Measurements from ENCODE around the gene BCL7C. TPM values are rescaled to one million over a fixed set of nuclear protein-coding genes. Genes with fewer than 3 reads are reported as not detected.

The BCL7C gene
- total RNA-seq, 4 donors from 2014 or later = 15.3 to 34.9 (median 24.3) TPM

DNA sequence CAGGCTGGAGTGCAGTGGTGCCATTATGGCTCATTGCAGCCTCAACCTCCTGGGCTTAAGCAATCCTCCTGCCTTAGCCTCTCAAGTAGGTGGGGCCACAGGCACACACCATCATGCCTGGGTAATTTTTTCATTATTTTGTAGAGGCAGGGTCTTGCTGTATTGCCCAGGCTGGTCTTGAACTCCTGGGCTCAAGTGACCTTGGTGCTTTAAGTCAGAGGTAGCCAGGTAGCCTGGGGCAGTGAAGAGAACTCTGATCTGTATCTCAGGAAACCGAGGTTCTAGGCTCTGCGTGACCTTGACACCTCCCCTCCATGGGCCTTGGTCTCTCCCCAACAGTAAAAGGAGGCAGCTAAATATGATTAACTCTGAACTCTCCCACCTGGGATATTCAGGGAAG lies 5.9 kb upstream of the BCL7C start:
- TF ChIP-seq, protein P1, sequence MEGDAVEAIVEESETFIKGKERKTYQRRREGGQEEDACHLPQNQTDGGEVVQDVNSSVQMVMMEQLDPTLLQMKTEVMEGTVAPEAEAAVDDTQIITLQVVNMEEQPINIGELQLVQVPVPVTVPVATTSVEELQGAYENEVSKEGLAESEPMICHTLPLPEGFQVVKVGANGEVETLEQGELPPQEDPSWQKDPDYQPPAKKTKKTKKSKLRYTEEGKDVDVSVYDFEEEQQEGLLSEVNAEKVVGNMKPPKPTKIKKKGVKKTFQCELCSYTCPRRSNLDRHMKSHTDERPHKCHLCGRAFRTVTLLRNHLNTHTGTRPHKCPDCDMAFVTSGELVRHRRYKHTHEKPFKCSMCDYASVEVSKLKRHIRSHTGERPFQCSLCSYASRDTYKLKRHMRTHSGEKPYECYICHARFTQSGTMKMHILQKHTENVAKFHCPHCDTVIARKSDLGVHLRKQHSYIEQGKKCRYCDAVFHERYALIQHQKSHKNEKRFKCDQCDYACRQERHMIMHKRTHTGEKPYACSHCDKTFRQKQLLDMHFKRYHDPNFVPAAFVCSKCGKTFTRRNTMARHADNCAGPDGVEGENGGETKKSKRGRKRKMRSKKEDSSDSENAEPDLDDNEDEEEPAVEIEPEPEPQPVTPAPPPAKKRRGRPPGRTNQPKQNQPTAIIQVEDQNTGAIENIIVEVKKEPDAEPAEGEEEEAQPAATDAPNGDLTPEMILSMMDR (IDR thresholded peaks at IDR 0.05; ENCODE audit: low read depth) = no peak

DNA sequence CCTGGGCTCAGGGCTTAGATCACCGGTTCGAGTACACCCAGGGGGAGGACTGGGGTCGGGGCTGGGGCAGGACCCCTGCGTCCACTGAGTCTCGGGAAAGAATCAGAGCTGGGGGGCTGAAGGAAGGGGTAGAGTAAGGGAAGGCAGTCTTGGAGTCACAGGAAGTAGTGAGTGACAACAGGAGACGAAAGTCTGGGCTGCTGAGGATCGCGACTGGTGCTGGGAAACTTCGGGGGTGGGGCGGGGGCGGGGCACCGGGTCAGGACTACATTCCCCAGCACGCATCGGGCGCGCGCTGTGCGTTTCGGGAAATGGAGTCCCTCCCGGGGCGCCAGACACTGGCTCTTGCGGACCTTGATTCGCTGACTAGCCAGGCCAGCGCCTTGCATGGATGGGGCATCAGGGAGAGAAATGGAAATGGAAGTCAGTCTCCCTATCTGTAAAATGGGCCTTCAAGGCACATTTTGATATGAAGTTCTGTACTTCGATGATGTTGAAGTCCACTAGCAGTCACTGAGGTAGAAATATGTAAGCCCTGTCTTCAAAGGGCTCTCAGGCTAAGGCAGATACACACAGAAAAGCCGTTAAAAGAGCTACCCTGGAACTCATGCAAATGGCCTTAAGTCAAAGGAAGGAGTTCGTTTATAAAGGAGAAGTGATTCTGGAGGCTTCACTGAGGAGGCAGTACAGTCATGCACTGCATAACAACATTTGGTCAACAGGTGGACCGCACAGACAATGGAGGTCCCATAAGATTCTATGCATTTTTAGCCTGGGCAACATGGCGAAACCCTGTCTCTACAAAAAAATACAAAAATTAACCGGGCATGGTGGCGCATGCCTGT lies 3.2 kb upstream of the BCL7C start:
- TF ChIP-seq, protein P1 (IDR thresholded peaks at IDR 0.05; ENCODE audit: low read depth) = no peak

DNA sequence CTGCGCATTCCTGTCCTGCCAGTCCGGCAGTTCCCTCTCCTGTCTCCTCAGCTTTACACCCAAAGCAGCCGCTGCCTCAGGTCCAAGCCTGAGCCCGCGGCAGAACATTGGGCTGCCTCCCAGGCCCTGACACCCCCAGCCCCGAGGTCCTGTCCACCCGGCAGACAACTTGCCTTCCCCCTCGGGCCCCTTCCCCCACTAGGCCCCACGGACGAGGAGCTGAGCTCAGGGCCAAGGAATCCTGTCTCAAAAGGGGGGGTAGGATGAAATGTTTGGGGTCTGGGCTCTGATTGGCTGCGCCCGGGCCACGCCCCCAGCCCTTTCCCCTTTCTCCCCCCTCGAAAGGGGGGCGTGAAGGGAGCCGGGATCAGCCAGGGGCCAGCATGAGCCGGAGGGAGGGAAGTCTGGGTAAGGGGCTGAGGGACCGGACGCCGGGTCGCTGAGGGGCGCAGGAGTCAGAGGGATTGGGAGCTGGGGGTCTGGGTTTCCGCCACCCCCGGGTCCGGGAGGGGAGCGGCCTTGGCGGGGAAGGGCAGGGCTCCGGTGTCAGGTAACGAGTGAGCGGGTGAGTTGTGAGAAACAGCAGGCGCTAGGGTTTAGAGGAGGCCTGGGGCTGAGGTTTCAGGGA lies 2.5 kb upstream of the BCL7C start, which contains the start of gene CTF1:
Gene CTF1, plus strand, starts transcription at position 354 of the 628 bp plus-strand sequence. Its CDS starts 30 bp downstream, at position 384.
- TF ChIP-seq, protein P1 (IDR thresholded peaks at IDR 0.05; ENCODE audit: low read depth) = no peak

DNA sequence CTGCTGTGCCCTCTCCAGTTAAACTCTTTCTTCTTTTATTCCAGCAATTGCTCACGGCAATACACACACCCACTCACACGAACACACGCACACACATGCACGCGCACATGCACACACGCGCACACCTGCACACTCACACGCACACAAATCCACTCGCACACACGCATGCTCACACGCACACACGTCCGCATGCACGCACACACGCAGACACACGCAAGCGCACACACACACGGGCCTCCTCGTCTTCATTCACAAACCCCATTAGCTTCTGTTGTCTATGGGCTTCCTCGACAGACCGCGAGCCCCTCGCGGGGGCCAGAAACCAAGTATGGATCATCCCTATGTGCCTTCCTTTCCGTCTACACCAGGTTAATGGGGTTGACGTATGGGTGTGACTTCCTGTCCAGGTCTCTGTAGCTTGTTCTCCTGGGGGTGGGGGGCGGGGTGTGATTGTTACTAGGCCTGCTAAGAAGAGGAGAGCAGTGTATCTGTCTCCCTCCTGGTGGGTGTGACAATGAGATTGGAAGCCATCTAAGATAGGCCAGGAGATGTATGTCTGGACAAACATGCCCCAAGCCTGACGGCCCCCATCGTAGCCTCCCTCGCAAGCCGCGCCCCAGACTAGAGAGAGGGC lies 1.9 kb upstream of the BCL7C start:
- TF ChIP-seq, protein P1 (IDR thresholded peaks at IDR 0.05; ENCODE audit: low read depth) = no peak

DNA sequence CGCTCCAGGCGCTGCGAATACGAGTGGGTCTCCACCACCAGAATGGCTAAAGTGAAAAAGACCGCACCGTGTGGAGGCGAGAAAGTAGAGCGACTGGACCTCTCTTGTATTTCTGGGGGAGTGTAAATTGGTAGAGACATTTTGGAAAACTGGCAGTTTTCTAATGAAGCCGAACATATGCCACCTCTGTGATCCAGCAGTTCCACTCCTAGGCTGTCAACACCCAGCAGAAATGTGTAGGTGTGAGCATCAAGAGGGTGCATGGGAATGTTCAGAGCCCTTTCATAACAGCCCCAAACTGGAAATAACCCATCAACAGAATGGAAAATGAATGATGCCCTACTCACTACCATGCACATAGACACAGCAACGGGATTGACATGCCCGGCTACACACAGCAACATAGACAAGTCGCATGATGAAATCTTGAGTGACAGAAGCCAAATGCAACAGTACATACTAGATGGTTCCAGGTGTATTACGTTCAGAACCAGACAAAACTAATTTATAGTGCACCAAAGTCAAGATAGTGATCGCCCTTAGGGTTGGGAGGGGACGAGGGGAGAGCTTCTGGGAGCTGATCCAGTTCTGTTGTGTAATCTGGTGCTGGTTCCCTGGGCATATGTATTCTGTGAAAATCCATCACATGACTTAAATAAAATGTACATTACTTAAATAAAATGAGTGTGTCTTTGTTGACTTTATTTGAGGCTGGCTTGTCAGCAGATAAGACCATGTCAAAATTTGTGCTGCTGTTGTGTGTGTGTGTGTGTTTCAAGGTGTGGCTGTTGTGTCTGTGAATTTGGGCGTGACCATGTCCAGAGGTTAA lies 877 bp upstream of the BCL7C start:
- TF ChIP-seq, protein P1 (IDR thresholded peaks at IDR 0.05; ENCODE audit: low read depth) = no peak

DNA sequence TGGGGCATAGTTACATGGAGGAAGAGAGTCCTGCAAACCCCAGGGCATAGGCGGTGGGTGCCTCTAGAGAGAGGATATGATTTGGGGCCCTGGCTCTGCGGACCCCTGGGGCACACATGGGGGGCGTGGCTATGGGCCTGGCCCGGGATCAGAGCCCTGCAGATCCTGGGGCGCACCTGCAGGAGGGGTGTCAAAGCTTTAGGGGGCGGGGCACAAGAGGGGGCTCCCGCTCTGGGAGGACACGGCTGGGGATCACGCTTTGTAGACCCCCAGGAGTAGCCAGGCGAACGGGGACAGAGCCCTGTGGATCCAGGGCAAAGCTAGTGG lies 497 bp downstream of the BCL7C start:
- TF ChIP-seq, protein P1 (IDR thresholded peaks at IDR 0.05; ENCODE audit: low read depth) = no peak
